Measurements from ENCODE around the gene CBX4.

CBX4 gene

DNA sequence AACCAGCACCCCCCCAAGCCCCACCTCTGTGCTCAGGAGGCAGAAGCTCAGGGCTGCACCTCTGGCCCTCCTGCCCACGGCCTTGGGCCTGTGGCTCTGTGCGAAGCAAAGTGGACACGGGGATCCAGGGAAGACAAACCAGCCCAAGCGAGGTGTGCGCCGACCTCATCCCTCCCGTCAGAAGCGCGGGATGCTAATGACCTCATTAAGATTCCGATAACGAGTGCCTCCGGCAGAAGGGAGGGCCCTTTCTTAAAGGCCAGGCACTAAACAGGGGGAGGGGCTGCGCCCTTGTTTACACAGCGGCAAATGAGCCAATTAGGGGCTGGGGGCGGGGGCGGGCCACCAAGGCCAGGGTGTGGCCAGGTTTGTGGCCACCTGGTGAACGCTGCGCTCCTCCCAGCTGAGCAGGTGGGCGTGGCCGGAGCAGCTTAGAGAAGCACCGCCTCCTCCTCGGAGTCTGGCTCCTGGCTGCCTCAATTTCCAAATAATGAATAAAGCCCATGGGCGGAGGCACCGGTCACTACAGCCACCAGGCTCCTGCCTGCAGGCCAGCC, 3.2 kb downstream of the CBX4 start (continued):
- TF ChIP-seq, protein P1, sequence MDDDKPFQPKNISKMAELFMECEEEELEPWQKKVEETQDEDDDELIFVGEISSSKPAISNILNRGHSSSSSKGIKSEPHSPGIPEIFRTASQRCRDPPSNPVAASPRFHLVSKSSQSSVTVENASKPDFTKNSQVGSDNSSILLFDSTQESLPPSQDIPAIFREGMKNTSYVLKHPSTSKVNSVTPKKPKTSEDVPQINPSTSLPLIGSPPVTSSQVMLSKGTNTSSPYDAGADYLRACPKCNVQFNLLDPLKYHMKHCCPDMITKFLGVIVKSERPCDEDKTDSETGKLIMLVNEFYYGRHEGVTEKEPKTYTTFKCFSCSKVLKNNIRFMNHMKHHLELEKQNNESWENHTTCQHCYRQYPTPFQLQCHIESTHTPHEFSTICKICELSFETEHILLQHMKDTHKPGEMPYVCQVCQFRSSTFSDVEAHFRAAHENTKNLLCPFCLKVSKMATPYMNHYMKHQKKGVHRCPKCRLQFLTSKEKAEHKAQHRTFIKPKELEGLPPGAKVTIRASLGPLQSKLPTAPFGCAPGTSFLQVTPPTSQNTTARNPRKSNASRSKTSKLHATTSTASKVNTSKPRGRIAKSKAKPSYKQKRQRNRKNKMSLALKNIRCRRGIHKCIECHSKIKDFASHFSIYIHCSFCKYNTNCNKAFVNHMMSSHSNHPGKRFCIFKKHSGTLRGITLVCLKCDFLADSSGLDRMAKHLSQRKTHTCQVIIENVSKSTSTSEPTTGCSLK (tag by site-specific recombination; IDR thresholded peaks at IDR 0.05): no peak
- TF ChIP-seq SCRT2 (tag by site-specific recombination; IDR thresholded peaks at IDR 0.05): no peak
- 0 out of 2 replicates have a peak, but pooled peaks have one; percentile 11 for TF ChIP-seq WT1 (tag by site-specific recombination; IDR thresholded peaks at IDR 0.05)
- TF ChIP-seq KLF16 (tag by site-specific recombination; IDR thresholded peaks at IDR 0.05): no peak
- TF ChIP-seq KLF9 (tag by site-specific recombination; IDR thresholded peaks at IDR 0.05; ENCODE audit: low read depth): peak; percentile 60; the same call in 1 of the 2 replicates
- no peak for TF ChIP-seq ZNF132 (tag by site-specific recombination; IDR thresholded peaks at IDR 0.05; ENCODE audit: borderline replicate concordance)
- TF ChIP-seq KLF10 (tag by site-specific recombination; IDR thresholded peaks at IDR 0.05): peak; percentile 67; the same call in 1 of the 2 replicates
- TF ChIP-seq ZNF16 (tag by site-specific recombination; IDR thresholded peaks at IDR 0.05; ENCODE audit: low read depth): no peak
- TF ChIP-seq ZNF629 (tag by site-specific recombination; IDR thresholded peaks at IDR 0.05): peak; percentile 40; the same call in 1 of the 2 replicates
- peak; percentile 47 for TF ChIP-seq SP2 (tag by site-specific recombination; IDR thresholded peaks at IDR 0.05)
- TF ChIP-seq ZSCAN23 (tag by site-specific recombination; IDR thresholded peaks at IDR 0.05): no peak
- TF ChIP-seq, protein P2, sequence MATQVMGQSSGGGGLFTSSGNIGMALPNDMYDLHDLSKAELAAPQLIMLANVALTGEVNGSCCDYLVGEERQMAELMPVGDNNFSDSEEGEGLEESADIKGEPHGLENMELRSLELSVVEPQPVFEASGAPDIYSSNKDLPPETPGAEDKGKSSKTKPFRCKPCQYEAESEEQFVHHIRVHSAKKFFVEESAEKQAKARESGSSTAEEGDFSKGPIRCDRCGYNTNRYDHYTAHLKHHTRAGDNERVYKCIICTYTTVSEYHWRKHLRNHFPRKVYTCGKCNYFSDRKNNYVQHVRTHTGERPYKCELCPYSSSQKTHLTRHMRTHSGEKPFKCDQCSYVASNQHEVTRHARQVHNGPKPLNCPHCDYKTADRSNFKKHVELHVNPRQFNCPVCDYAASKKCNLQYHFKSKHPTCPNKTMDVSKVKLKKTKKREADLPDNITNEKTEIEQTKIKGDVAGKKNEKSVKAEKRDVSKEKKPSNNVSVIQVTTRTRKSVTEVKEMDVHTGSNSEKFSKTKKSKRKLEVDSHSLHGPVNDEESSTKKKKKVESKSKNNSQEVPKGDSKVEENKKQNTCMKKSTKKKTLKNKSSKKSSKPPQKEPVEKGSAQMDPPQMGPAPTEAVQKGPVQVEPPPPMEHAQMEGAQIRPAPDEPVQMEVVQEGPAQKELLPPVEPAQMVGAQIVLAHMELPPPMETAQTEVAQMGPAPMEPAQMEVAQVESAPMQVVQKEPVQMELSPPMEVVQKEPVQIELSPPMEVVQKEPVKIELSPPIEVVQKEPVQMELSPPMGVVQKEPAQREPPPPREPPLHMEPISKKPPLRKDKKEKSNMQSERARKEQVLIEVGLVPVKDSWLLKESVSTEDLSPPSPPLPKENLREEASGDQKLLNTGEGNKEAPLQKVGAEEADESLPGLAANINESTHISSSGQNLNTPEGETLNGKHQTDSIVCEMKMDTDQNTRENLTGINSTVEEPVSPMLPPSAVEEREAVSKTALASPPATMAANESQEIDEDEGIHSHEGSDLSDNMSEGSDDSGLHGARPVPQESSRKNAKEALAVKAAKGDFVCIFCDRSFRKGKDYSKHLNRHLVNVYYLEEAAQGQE (tag by site-specific recombination; IDR thresholded peaks at IDR 0.05): no peak
- no peak for TF ChIP-seq ZNF571 (tag by site-specific recombination; IDR thresholded peaks at IDR 0.05)
- no peak for TF ChIP-seq ZNF138 (tag by site-specific recombination; IDR thresholded peaks at IDR 0.05; ENCODE audit: borderline replicate concordance)
- TF ChIP-seq ZNF423 (tag by site-specific recombination; IDR thresholded peaks at IDR 0.05): no peak
- TF ChIP-seq, protein P3, sequence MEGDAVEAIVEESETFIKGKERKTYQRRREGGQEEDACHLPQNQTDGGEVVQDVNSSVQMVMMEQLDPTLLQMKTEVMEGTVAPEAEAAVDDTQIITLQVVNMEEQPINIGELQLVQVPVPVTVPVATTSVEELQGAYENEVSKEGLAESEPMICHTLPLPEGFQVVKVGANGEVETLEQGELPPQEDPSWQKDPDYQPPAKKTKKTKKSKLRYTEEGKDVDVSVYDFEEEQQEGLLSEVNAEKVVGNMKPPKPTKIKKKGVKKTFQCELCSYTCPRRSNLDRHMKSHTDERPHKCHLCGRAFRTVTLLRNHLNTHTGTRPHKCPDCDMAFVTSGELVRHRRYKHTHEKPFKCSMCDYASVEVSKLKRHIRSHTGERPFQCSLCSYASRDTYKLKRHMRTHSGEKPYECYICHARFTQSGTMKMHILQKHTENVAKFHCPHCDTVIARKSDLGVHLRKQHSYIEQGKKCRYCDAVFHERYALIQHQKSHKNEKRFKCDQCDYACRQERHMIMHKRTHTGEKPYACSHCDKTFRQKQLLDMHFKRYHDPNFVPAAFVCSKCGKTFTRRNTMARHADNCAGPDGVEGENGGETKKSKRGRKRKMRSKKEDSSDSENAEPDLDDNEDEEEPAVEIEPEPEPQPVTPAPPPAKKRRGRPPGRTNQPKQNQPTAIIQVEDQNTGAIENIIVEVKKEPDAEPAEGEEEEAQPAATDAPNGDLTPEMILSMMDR (tag by site-specific recombination; IDR thresholded peaks at IDR 0.05): no peak
- TF ChIP-seq, protein P4, sequence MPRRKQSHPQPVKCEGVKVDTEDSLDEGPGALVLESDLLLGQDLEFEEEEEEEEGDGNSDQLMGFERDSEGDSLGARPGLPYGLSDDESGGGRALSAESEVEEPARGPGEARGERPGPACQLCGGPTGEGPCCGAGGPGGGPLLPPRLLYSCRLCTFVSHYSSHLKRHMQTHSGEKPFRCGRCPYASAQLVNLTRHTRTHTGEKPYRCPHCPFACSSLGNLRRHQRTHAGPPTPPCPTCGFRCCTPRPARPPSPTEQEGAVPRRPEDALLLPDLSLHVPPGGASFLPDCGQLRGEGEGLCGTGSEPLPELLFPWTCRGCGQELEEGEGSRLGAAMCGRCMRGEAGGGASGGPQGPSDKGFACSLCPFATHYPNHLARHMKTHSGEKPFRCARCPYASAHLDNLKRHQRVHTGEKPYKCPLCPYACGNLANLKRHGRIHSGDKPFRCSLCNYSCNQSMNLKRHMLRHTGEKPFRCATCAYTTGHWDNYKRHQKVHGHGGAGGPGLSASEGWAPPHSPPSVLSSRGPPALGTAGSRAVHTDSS (tag by site-specific recombination; IDR thresholded peaks at IDR 0.05): no peak
- TF ChIP-seq SP3 (tag by site-specific recombination; IDR thresholded peaks at IDR 0.05): peak; percentile 62
- no peak for TF ChIP-seq ZNF214 (tag by site-specific recombination; IDR thresholded peaks at IDR 0.05; ENCODE audit: borderline replicate concordance)
- TF ChIP-seq ZNF366 (tag by site-specific recombination; conservative IDR thresholded peaks at IDR 0.05): peak; percentile 59
- no peak for TF ChIP-seq ZNF624 (tag by site-specific recombination; IDR thresholded peaks at IDR 0.05)
- no peak for TF ChIP-seq ZFP69B (tag by site-specific recombination; IDR thresholded peaks at IDR 0.05)
- TF ChIP-seq, protein P5, sequence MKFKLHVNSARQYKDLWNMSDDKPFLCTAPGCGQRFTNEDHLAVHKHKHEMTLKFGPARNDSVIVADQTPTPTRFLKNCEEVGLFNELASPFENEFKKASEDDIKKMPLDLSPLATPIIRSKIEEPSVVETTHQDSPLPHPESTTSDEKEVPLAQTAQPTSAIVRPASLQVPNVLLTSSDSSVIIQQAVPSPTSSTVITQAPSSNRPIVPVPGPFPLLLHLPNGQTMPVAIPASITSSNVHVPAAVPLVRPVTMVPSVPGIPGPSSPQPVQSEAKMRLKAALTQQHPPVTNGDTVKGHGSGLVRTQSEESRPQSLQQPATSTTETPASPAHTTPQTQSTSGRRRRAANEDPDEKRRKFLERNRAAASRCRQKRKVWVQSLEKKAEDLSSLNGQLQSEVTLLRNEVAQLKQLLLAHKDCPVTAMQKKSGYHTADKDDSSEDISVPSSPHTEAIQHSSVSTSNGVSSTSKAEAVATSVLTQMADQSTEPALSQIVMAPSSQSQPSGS (tag by site-specific recombination; IDR thresholded peaks at IDR 0.05; ENCODE audit: low read depth): peak; percentile 44; the same call in 1 of the 2 replicates
